ENCODE data around the gene CLEC16A. TPM values are rescaled to one million over a fixed set of nuclear protein-coding genes. Genes with fewer than 3 reads are reported as not detected.

Gene CLEC16A
- polyA plus RNA-seq, 5 donors = 16.5 to 19.9 (median 18.6) TPM

DNA sequence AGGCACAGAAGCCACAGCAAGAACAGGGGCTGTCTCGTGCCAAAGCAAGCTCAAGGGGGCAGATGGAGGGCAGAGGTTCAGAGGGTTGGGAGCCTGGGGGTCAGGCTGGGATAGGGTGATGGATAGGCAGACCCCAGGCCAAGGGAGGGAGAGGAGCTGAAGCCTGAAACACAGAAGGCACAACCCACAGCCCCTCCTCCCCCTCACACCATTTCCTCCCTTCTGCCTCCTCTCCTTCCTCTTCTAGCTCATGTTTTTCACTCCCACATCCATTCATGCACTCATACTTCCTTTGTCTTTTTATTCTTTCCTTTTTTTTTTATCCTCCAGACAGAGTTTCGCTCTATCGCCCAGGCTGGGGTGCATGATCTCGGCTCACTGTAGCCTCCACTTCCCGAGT lies 250.5 kb downstream of the CLEC16A start:
- no peak for DNase-seq

DNA sequence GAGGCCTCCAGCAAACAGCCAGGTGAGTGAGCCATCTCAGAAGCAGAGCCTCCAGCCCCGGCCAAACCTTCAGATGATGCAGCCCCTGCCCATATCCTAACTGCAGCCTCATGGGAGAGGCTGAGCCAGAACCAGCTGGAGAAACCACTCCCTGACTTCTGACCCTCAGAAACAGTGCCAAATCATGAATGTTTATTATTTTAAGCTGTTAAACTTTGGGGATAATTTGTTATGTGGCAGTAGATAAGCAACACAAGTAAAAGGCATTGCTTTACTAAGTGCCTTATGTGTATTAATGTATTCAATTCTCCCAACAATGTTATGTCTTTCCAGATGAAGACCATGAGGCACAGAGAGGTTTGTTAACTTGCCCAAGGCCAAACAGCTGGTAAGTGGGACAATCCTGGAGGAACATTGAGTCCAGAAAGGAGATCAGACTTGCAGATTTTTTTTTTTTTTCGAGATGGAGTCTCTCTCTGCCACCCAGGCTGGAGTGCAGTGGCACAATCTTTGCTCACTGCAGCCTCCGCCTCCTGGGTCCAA lies 252.0 kb downstream of the CLEC16A start:
- no peak for DNase-seq

DNA sequence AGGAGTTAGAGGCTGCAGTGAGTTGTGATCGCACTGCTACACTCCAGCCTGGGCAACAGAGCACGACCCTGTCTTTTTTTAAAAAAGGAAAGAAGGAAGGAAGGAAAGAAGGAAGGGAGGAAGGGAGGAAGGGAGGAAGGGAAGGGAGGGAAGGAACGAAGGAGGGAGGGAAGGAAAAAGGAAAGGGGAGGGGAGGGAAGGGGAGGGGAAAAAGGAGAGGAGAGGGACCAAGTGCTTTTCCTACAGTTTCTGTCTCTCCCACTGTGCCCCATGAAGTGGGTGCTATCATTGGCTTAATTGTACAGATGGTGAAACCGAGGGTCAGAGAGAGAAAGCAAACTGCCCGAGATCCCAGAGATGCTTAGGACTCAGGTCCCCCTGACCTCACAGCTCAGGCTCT lies 254.0 kb downstream of the CLEC16A start:
- DNase-seq = no peak

DNA sequence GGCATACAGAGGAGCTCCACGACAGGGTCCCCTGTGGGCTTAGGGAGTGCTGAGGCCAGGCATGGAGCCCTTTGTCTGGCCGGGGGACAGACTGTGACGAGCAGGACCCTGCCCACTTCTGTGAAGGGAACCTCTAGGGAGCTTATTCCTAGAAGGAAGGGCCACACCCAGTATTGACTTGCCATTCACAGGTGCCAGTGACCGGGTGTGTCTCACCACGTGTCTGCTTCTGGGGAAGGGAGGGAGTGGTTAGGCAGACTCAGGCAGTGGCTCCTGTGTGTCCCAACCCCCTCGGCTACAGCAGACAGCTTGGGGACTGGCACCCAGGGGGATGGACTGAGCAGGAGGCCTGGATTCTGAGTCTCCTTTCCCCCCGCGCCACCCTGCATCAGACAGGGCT lies 254.5 kb downstream of the CLEC16A start:
- DNase-seq = no peak

DNA sequence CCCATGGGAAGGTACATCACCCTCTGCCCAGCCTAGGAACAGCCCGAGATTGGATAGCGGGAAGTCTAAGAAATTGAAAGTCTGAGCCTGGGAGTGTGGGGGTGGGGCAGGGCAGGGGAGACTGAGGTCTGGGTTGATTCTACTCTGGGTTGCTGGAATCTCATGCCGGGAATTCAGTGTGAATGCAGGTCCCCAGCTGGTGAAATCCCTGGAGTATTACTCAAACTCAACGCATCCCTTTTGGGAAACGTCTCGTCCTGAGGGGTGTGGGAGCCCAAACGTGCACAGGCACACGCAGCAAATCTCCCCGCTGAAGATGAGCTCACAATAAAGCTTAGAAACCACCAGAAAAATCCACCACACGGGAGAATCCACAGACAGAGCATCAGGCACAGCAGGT lies 256.2 kb downstream of the CLEC16A start:
- DNase-seq = no peak

DNA sequence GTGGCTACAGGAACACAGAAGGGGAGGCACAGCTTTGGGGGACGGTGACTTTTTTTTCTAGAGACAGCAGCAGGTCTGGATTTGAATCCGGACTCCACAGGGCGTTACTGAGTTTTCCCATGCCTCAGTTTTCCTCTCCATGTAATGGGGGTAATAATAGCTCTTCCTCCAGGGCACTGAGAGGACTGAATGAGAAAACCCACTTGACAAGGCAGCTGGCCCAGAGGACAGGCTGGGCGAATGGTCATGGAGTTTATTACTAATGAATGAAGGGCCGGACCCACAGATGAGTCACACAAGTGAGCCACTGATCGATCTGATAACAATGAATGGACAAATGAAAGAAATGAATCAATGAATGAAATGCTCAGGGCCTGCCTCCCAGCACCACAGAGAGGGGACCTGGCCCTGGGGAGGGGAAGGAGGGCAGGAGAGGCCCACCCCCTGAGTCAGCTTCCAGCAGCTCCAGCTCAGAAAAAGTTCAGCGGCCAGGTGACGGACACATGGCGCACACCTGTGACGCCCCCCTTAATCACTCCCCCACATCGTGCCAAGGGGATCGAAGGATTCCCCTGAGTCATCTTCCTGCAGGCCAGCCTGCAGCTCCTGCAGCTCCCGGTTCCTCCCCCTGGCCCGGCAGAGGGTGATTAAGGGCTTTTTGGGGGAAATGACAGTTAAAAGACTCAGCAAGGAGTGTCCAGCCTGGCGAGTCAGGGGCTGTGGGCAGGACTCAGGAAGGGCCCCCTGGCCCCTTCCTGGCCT lies 257.3 kb downstream of the CLEC16A start:
- DNase-seq = no peak

DNA sequence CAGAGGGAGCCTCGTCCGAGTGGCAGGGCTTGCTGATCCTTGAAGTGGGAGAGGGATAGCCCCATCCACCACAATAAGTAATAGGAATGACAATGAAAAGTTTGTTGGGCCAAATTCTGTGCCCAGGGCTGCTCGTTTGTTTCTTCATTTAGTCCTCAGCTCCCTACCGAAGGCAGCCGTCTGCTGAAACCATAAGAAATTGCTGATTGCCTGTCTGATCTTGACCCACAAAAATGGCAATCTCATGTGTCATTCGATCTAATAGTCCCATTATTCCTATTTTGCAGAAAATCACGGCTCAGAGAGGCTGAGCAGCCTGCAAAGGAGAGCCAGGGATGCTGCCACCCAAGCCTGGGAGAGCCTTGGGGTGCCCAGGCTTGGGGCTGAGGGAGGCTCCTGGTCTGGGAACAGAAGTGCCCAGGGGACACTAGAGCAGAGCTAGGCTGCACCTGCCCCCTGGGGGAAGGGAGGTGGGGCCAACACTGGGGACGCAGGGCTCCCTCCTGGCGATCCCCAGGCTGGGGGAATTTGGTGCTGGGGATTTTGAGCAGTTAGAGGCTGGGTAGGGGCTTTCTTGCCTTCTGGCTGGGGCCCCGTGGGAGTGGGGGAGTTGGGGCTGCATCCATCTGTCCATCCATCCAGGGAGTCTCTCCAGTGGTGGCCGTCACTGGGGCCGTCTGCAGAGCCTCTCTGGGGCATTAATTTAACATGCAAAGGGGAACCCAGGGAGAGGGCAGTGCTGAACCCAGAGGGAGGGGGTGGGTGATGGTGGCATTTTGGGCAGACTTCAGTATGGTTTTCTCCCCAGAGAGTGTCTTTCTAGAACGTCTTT lies 258.1 kb downstream of the CLEC16A start:
- no peak for DNase-seq

GRCh38 chr16:11203111-11203623 lies 258.8 kb downstream of the CLEC16A start:
- DNase-seq = no peak

DNA sequence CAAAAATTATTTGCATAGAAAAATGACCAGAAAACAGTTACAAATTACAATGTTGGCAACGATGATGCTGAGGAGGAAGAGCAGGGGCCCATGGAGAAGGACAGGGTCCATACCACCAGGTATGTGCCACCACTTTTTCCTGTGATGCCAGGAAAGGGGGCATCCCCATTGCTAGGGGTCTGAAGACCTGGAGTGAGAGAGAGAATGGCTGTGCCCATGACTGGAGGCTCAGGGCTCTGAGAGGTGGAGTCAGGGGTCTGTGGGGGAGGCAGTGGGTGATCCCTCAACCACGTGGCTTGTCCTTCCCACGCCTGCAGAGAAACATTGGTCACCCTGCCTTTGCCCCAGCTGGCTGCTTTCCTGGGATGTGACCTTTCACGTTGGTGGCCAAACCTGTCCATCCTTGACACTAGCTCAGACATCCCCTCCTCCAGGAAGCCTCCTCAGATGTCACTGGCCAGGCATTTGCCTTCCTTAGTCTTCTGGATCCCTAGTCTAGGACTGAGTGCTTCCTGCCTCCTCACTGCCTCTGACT lies 260.2 kb downstream of the CLEC16A start:
- DNase-seq = no peak

GRCh38 chr16:11205065-11205699 lies 260.8 kb downstream of the CLEC16A start:
- DNase-seq = no peak

DNA sequence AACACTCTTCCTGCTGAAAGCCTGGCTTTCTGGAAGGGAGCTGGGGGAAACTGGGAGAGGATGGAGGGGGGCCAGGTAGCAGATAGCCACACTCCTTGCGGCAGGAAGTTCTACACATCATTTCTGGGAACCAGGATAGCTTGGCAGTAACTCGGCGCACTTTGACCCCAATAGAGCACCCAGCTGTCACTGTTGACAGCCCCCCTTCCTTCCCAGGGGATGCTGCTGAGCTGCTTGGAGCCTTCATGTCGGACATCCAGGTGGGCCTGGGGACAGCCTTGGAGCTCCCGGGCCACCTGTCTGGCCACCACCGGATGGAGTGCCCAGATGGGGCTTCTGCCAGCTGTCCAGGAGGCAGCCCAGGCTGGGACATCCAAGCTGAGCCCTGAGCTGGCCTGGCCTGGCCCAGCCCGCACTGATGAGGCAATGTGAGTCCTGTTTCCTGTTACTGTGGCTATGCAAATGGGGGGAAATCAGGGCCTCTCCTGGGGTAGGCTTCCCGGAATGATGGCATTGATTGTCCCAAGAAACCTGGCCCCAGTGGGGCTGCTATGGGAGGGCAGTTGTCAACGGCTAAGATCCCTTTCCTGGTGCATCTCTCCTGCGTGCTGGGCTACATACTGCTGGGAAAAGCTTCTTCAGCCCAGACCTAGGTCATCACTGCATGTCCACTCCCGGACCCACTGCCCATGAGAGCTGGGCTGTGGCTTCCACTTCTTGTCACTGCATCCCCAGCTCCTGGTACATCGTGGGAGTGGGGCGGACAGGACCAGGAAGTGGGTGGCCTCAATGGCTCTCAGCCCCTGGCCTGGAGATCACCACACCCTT lies 261.6 kb downstream of the CLEC16A start:
- DNase-seq = no peak

GRCh38 chr16:11207646-11208045 lies 263.3 kb downstream of the CLEC16A start:
- DNase-seq = no peak

- DNase-seq = no peak
These were observed 264.7 kb downstream of the CLEC16A start for GRCh38 chr16:11208916-11209665.

- no peak for DNase-seq
These were observed 265.9 kb downstream of the CLEC16A start for GRCh38 chr16:11210260-11210659.

- DNase-seq = no peak
These were observed 267.0 kb downstream of the CLEC16A start for GRCh38 chr16:11211061-11211976.

GRCh38 chr16:11211977-11212797 lies 267.8 kb downstream of the CLEC16A start:
- DNase-seq = no peak

DNA sequence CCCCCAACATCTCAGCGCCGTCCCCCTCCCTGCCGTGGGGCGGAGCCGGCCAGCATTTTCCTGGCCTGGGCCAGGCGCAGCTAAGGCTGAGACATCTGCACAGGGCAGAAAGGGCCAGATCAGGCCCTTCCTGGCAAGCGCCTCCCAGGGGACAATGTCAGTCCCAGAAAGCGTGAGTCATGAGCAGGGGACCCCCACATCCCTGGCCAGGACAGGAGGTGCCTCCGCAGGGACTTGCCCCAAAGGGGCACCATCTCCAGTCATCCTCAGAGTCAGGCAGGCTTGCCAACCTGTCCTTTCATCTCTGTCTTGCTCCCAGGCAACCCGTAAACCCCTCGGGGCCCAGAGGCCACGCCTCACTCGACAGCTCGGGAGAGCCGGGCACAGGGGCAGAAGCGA lies 268.4 kb downstream of the CLEC16A start:
- no peak for DNase-seq

DNA sequence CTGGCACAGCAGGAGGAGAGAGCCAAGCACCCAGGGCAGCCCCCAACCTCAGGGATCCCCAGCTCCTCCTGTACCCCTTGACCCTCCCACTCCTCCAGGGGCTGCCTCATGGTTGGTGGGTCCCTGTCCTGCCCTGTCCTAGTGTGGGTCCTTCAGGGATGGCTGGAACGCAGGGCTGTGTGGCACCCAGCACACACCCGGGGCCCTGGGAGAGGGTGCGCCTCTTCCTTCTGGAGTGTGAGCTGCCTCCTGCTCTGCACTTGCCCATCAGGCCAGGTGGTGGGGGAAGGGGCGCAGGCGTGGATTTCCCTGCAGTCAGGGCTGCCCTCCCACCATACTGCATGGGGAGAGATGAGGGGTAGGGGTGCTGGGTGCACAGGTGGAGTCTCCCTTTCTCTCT lies 269.0 kb downstream of the CLEC16A start:
- DNase-seq = no peak
